HG03108 (cell line): ENCODE data around the gene NPTN.

Source experiments
- ATAC-seq: cut with Tn5 transposase; IDR thresholded peaks from one replicate; pipeline ENCODE4 v1.9.1; 2021; ENCODE audit warnings: moderate library complexity; ENCODE audit not compliant: unreplicated experiment

NPTN gene

DNA sequence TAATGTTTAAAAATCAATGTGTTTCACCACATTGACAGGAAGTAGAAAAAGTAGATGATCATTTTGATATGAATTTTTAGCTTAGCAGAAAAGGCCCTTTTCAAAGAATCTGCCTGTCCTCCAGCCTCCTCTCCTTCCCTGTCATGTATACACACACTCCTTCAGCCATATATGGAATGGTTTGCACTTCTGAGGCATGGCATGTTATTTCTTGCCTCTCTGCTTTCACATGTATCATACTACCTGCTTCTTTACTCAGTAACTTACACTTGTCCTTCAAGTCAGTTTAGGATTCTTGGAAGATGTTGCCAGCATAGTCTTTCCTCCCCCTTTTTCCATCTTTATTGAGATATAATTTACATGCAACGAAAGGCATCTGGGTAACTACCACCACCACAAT lies 111.2 kb downstream of the NPTN start:
- ATAC-seq = no peak

DNA sequence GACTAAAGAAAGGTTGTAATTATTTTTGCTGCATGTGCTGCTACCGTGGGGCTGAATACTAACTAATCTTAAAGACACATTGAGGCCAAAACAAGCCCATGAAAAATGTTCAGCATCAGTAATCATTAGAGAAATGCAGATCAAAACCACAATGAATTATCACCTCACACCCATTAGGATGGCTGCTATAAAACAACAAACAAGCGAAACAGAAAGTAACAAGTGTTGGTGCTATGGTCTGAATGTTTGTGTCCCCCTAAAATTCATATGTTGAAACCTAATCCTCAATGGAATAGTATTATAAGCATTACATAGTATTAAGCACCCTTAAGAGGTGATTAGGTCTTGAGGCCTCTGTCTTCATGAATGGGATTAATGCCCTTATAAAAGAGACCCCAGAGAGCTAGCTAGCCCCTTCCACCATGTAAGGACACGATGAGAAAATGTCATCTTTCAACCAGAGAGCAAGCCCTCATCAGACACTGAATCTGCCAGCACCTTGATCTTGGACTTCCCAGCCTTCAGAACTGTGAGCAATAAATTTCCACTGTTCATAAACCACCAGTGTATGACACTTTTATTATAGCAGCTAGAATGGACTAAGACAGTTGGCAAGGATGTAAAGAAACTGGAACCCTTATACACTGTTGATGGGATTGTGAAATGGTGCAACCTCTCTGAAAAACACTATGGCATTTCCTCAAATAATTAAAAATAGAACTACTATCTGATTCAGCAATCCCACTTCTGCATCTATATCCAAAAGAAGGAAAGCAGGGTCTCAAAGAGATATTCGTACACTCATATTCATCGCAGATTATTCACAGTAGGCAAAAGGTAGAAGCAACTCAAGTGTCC lies 114.1 kb downstream of the NPTN start:
- no peak for ATAC-seq

DNA sequence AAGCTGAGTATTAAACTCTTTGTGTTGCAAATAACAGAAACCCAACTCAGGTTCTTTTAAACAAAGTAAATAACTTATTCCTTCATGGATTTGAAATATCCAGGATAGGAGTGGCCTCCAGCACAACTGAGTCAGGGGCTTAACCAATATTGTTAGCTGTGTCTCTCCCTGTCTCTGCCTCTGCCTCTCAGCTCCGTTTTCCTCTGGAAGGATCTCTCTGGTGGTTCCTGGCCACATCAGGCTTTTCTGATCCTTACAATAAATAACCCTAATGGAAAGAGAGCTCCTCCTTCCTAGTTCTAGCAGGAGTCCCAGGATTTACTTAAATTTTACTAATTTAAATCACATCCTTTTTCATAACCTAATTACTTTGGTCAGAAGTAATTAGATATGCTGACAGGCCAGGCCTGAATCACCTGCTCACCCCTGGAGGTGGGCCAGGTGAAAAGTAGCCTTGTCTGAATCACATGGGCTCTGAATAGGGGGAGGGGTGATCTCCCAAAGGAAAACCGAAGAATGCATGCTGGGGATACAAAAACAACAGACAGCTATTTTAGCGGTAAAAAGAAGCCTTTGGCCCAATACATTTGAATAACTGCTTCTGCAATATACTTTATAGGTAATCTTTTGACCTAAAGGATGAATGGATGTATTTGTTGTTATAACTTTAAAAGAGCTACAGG lies 114.9 kb downstream of the NPTN start:
- ATAC-seq = no peak

DNA sequence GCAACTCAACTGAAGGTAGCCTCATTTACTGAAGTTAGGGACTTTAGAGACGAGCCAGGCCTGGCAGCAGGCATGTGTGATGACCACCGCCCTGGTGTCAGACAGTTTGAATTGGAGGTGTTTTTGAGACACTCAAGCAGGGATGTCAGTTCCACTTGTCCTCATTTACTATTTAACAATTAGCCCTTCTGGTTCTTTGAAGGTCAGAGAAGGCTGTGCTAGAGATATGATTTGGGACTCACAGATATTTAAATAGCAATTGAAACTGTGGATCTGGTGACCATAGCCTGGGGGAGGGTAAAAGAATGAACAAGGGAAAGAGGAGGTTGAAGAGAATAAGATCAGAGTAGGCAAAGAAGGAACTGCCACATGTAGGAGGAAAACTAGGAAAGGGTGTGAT lies 115.6 kb downstream of the NPTN start:
- no peak for ATAC-seq

DNA sequence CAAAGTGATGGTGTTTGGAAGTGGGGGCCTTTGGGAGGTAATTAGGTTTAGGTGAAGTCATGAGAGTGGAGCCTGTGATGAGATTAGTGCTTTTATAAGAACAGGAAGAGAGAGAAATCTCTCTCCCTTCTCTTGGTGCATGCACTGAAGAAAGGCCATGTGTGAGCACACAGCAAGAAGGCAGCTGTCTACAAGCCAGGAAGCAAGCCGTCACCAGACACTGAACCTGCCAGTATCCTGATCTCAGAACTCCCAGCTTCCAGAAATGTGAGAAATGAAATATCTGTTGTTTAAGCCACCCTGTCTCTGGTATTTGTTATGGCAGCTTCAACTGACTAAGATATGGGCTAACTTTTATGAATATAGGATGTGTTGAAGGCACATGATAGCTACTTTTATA lies 117.7 kb downstream of the NPTN start:
- ATAC-seq = no peak
